Esophagus muscularis mucosa (tissue), 4 donors: Measurements from ENCODE around the gene HACE1. TPM values are rescaled to one million over a fixed set of nuclear protein-coding genes. Genes with fewer than 3 reads are reported as not detected.

Experiments used
- DNase-seq: peaks from one replicate; pipeline ENCODE4 v3.0.0-alpha.2; 2017; ENCODE audit errors: extremely low spot score
- H3K27ac ChIP-seq, 4 donors: fragments of 200-600 bp; sonication (generic); replicated peaks in 1 of 4; 1 replicate in 3 of 4; 2 replicates in 1 of 4; pipeline ENCODE4 v1.5.1; 2016 to 2019; ENCODE audit warnings: mild to moderate bottlenecking in 1 of 4
- H3K27me3 ChIP-seq, 4 donors: fragments of 200-600 bp; sonication (generic); one replicate each; pipeline versions ENCODE4 v1.5.1 to v1.6.0; 2016 to 2019
- H3K36me3 ChIP-seq, 4 donors: fragments of 200-600 bp; sonication (generic); one replicate each; pipeline ENCODE4 v1.5.1; 2016 to 2019
- H3K4me1 ChIP-seq, 4 donors: fragments of 200-600 bp; sonication (generic); one replicate each; pipeline ENCODE4 v1.5.1; 2016 to 2019
- H3K4me3 ChIP-seq, 4 donors: fragments of 200-600 bp; sonication (generic); 1 replicate in 2 of 4; 2 replicates in 2 of 4; pipeline ENCODE4 v1.5.1; 2016 to 2019; ENCODE audit warnings: mild to moderate bottlenecking in 4 of 4, moderate library complexity in 1 of 4
- H3K9me3 ChIP-seq, 4 donors: fragments of 200-600 bp; sonication (generic); 1 replicate in 3 of 4; 2 replicates in 1 of 4; pipeline ENCODE4 v1.5.1; 2016 to 2019
- EP300 ChIP-seq: sonication (generic); formaldehyde crosslinking; IDR thresholded peaks from one replicate; pipeline ENCODE4 v1.6.1; 2017; ENCODE audit warnings: antibody characterized with exemption
- POLR2A ChIP-seq: fragments of 450-650 bp; IDR thresholded peaks from one replicate; pipeline ENCODE4 v1.6.1; 2017; ENCODE audit warnings: antibody characterized with exemption, moderate library complexity, mild to moderate bottlenecking, low read depth
- POLR2AphosphoS5 ChIP-seq, 2 donors: sonication (generic); formaldehyde crosslinking; IDR thresholded peaks; one replicate each; pipeline ENCODE4 v1.6.1; 2017; ENCODE audit warnings: antibody characterized with exemption in 2 of 2
- WGBS: methylation state at CpG from one replicate; pipeline ENCODE4 v1.1.5; 2018; 5-methylcytosine and 5-hydroxymethylcytosine counted together
- intact Hi-C: fragments of 100-400 bp; cut with DNase I; formaldehyde crosslinking; loops from one replicate; pipeline ENCODE4 v1.15.1; 2023
- total RNA-seq, 4 donors: library from RNA; depleted of rRNA; stranded (reverse); fragments of >200 nt; gene quantifications; one replicate each; pipeline versions ENCODE4 v1.1.0 to v1.2.1, GENCODE V29; 2016
- TF ChIP-seq, protein P1 (sequence below), 3 experiments: fragments of 200-600 bp in 2 of 3; fragments of 450-650 bp in 1 of 3; sonication (generic) in 2 of 3; IDR thresholded peaks; one replicate each; pipeline ENCODE4 v1.5.1; 2017 to 2019; ENCODE audit warnings: antibody characterized with exemption in 3 of 3, mild to moderate bottlenecking in 2 of 3, moderate library complexity in 1 of 3

The HACE1 gene
- total RNA-seq, 4 donors from 2014 or later = 11.4 to 21.5 (median 18.7) TPM

DNA sequence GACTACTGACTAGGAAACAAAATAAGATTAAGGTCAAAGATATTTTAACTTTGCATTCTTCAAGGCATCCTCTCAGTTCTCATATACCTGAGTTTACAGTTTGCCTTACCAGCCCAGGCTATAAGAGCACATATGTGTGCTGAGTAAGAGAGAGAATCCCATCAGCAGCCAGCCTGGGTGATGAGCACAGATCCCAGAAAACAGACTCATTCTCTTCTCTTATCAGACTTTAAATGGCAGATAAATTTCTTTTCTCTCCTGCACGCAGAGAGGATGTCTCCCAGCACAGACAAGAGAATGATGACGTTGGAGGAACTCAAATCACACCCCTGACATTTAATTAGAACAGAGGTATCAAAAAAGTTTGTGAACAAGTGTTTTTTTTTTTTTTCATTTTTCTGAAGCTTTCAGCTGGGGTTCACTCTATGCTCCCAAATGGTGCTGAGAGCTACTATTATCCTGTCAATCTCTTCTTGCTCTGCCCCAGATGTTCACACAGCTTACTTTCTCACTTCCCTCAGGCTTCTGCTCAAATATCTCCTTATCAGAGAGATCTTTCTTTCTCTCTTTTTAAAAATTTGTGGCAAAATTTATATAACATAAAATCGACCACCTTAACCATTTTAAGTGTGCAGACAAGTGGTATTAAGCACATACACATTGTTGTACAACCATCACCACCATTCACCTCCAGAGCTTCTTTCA, 22.4 kb upstream of the HACE1 start:
- H3K36me3 ChIP-seq = no peaks in the 10 kb centered on the region
- H3K9me3 ChIP-seq = no peaks in the 10 kb centered on the region
- peaks cover 0 to 15% (median 0%) of the 10 kb centered on the region in 4 donors for H3K27me3 ChIP-seq
- no peak overlapping the region for H3K27ac ChIP-seq
- no peak overlapping the region for H3K4me3 ChIP-seq
- whole genome bisulfite sequencing = 51% methylated on average over 3 of the region's 3 CpGs
- TF ChIP-seq, protein P1, sequence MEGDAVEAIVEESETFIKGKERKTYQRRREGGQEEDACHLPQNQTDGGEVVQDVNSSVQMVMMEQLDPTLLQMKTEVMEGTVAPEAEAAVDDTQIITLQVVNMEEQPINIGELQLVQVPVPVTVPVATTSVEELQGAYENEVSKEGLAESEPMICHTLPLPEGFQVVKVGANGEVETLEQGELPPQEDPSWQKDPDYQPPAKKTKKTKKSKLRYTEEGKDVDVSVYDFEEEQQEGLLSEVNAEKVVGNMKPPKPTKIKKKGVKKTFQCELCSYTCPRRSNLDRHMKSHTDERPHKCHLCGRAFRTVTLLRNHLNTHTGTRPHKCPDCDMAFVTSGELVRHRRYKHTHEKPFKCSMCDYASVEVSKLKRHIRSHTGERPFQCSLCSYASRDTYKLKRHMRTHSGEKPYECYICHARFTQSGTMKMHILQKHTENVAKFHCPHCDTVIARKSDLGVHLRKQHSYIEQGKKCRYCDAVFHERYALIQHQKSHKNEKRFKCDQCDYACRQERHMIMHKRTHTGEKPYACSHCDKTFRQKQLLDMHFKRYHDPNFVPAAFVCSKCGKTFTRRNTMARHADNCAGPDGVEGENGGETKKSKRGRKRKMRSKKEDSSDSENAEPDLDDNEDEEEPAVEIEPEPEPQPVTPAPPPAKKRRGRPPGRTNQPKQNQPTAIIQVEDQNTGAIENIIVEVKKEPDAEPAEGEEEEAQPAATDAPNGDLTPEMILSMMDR (IDR thresholded peaks at IDR 0.05) = no peak
- TF ChIP-seq EP300 (no peak), POLR2A (no peak), POLR2AphosphoS5 (IDR thresholded peaks at IDR 0.05) (no peak)
- no peak for DNase-seq
- intact Hi-C loops = no loop called here
- H3K4me1 ChIP-seq = no peaks in the 10 kb centered on the region

DNA sequence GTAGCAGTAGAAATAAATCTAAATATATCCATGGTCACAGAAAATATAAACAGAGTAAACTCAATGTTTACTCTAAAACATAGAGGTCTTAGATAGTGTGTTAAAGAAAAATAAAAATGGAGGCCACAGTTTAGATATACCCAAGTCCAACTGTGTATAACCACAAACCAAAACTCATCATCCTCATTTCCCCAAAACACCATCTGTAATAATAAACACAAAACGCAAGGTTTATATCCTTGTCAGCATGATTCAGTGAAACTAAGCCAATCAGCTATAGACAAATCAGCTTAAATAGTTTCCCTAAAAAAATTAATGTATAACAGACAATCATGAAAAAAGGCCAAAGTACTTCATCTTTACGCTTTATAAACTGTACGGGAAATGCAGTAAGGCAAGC, 2.7 kb upstream of the HACE1 start:
- no peak overlapping the region for H3K4me3 ChIP-seq
- WGBS = 66% methylated on average over 3 of the region's 3 CpGs
- H3K27ac ChIP-seq = no peak overlapping the region
- TF ChIP-seq, protein P1 (IDR thresholded peaks at IDR 0.05) = no peak
- no peak for TF ChIP-seq POLR2AphosphoS5 (IDR thresholded peaks at IDR 0.05)
- TF ChIP-seq EP300 = no peak
- no peak for TF ChIP-seq POLR2A
- no peak for DNase-seq
- no peaks in the 10 kb centered on the region for H3K36me3 ChIP-seq
- no peaks in the 10 kb centered on the region for H3K27me3 ChIP-seq
- no peaks in the 10 kb centered on the region for H3K9me3 ChIP-seq
- peaks cover 5 to 11% (median 10%) of the 10 kb centered on the region in 4 donors for H3K4me1 ChIP-seq
- intact Hi-C loops = loop anchor here (10.0 kb wide), 1 partner anchor 1462 kb away; the partner anchor contains the start of gene ATG5

DNA sequence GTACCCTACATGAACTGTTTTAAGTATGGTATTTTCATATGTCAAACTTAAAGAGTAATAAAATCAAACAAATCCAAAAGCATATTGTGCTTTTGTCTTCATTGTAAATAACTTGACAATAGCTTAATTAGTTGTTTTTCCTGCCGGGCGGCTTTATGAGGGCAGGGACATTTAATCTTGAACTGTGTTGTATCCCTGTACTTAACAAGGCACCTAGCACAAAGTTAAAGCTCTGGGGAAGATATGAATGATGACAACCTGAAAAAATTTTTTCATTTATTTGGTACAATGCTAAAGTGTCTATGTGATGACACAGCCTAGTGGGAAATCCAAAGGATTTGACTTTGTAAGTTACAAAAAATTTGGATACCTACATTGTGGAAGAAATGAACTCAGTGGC, 502 bp upstream of the HACE1 start:
- peaks cover 5 to 11% (median 10%) of the 10 kb centered on the region in 4 donors for H3K4me1 ChIP-seq
- H3K9me3 ChIP-seq = no peaks in the 10 kb centered on the region
- no peaks in the 10 kb centered on the region for H3K27me3 ChIP-seq
- intact Hi-C loops = loop anchor here (10.0 kb wide), 1 partner anchor 1465 kb away; the partner anchor contains the start of gene ATG5
- DNase-seq = no peak
- TF ChIP-seq POLR2AphosphoS5 (IDR thresholded peaks at IDR 0.05) = no peak
- TF ChIP-seq EP300 = no peak
- no peak for TF ChIP-seq POLR2A
- TF ChIP-seq, protein P1 (IDR thresholded peaks at IDR 0.05) = no peak
- peak overlapping the region; percentile 79 to 99 (median 92) for H3K4me3 ChIP-seq
- no peaks in the 10 kb centered on the region for H3K36me3 ChIP-seq
- H3K27ac ChIP-seq = peak overlapping the region; percentile 83 to 87 (median 84)
- 85% methylated on average over 2 of the region's 2 CpGs for WGBS

DNA sequence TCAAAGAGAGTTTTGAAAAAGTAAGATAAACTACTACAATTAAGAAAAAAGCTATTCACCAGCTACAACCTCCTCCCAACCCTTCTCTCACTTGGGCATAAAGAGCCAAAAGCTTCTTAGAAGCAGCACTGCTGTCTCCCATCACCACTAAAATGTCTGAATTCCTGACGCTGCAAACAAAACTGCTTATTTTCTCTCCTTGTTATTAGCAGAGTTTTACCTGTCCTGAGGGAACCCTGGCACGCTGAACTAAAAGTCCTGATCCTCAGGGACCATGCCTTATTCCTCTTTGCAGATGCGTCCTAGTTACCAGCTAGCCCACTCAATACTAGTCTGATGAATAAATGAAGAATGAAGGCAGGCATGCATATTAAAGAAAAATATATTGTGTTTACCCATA, 1.1 kb downstream of the HACE1 start:
- H3K27me3 ChIP-seq = no peaks in the 10 kb centered on the region
- peaks cover 5 to 11% (median 10%) of the 10 kb centered on the region in 4 donors for H3K4me1 ChIP-seq
- H3K27ac ChIP-seq = peak overlapping the region in 1 of 4 donors; percentile 87
- H3K4me3 ChIP-seq = peak overlapping the region; percentile 79 to 99 (median 92)
- DNase-seq = no peak
- intact Hi-C loops = no loop called here
- H3K9me3 ChIP-seq = no peaks in the 10 kb centered on the region
- H3K36me3 ChIP-seq = no peaks in the 10 kb centered on the region
- no peak for TF ChIP-seq POLR2AphosphoS5 (IDR thresholded peaks at IDR 0.05)
- TF ChIP-seq, protein P1 (IDR thresholded peaks at IDR 0.05) = no peak
- no peak for TF ChIP-seq EP300
- no peak for TF ChIP-seq POLR2A
- WGBS = 19% methylated on average over 3 of the region's 3 CpGs
